Mesendoderm (in vitro differentiated cells): ENCODE results near the gene GRID2.

Experiments used
- DNase-seq: peaks from one replicate; pipeline ENCODE4 v3.0.0; 2013
- H2AK5ac ChIP-seq: 2 replicates; pipeline ENCODE4 v1.6.1; 2013; ENCODE audit warnings: low read length, inconsistent platforms
- H2BK120ac ChIP-seq: 2 replicates; pipeline ENCODE4 v1.6.1; 2013; ENCODE audit warnings: low read depth, mild to moderate bottlenecking, low read length, moderate library complexity, mixed read lengths
- H2BK15ac ChIP-seq: replicated peaks from 2 replicates; pipeline ENCODE4 v1.6.1; 2013; ENCODE audit warnings: low read depth, mild to moderate bottlenecking, moderate library complexity
- H2BK5ac ChIP-seq: 2 replicates; pipeline ENCODE4 v1.6.1; 2013; ENCODE audit warnings: low read length, inconsistent platforms
- H3K18ac ChIP-seq: 2 replicates; pipeline ENCODE4 v1.6.1; 2013; ENCODE audit warnings: mild to moderate bottlenecking, low read length, mixed read lengths
- H3K23ac ChIP-seq: one replicate; pipeline ENCODE4 v1.6.1; 2013; ENCODE audit warnings: low read length
- H3K27ac ChIP-seq: 2 replicates; pipeline ENCODE4 v1.5.1; 2013; ENCODE audit warnings: low read depth, mild to moderate bottlenecking, inconsistent platforms, low read length, moderate library complexity
- H3K27me3 ChIP-seq: 2 replicates; pipeline ENCODE4 v1.6.1; 2013; ENCODE audit warnings: low read length, control low read depth, mild to moderate bottlenecking, inconsistent platforms; ENCODE audit not compliant: insufficient read depth, poor library complexity
- H3K36me3 ChIP-seq: 2 replicates; pipeline ENCODE4 v1.6.1; 2013; ENCODE audit warnings: low read length, inconsistent platforms; ENCODE audit not compliant: control insufficient read depth, insufficient read depth
- H3K4ac ChIP-seq: one replicate; pipeline ENCODE4 v1.6.1; 2013; ENCODE audit warnings: low read depth, mild to moderate bottlenecking, low read length, moderate library complexity
- H3K4me1 ChIP-seq: 2 replicates; pipeline ENCODE4 v1.6.1; 2013; ENCODE audit warnings: low read depth, low read length, inconsistent platforms; ENCODE audit not compliant: control insufficient read depth
- H3K4me2 ChIP-seq: 2 replicates; pipeline ENCODE4 v1.6.1; 2013; ENCODE audit warnings: low read length
- H3K4me3 ChIP-seq: 2 replicates; pipeline ENCODE4 v1.5.1; 2013; ENCODE audit warnings: mild to moderate bottlenecking, low read length
- H3K56ac ChIP-seq: one replicate; pipeline ENCODE4 v1.6.1; 2013; ENCODE audit warnings: low read length
- H3K79me1 ChIP-seq: 2 replicates; pipeline ENCODE4 v1.6.1; 2013; ENCODE audit warnings: low read length, inconsistent platforms
- H3K79me2 ChIP-seq: 2 replicates; pipeline ENCODE4 v1.6.1; 2013; ENCODE audit warnings: mild to moderate bottlenecking, low read length; ENCODE audit not compliant: control insufficient read depth, insufficient read depth
- H3K9ac ChIP-seq: 2 replicates; pipeline ENCODE4 v1.6.1; 2013; ENCODE audit warnings: low read length, inconsistent platforms
- H4K5ac ChIP-seq: one replicate; pipeline ENCODE4 v1.6.1; 2013; ENCODE audit warnings: low read length
- H4K8ac ChIP-seq: one replicate; pipeline ENCODE4 v1.6.1; 2013; ENCODE audit warnings: low read depth, mild to moderate bottlenecking, control low read depth, low read length, moderate library complexity
- WGBS: extraction: QIAGEN DNeasy Blood & Tissue Kit; methylation state at CpG from one replicate; pipeline ENCODE4 v1.1.7; 2013; ENCODE audit warnings: low lambda C conversion rate, missing lambda C conversion rate; ENCODE audit not compliant: insufficient coverage; ENCODE audit errors: extremely low coverage; 5-methylcytosine and 5-hydroxymethylcytosine counted together

Gene GRID2

DNA sequence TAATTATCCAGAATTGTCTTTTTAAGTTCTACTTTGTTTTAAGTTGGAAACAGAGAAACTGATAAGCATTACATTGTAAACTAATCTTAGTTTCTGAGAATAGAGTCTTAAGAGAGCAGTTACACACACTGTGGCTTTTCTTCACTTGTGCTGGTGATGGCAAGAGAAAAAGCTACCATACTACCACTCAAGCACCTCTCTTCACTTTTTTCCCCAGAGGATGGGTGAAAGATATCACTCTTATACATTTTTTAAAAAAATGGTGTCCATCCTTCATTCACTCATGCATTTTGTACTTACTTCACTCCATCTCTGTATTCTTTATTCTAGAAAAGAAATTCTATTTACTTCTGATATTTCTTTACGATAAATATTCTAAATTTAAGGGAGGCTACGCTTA, 42.5 kb upstream of the GRID2 start:
- Histone ChIP-seq H3K27me3 (no peaks in the 10 kb centered on the region), H3K79me1 (no peaks in the 10 kb centered on the region), H4K8ac (no peak overlapping the region), H3K4ac (no peak overlapping the region), H3K56ac (no peak overlapping the region), H3K79me2 (peaks cover 2% of the 10 kb centered on the region), H3K36me3 (peaks cover 7% of the 10 kb centered on the region), H2BK15ac (no peak overlapping the region), H3K4me1 (no peaks in the 10 kb centered on the region), H3K4me3 (no peak overlapping the region), H3K18ac (no peak overlapping the region), H2BK120ac (no peak overlapping the region), H3K4me2 (no peak overlapping the region), H3K27ac (no peak overlapping the region), H2BK5ac (no peak overlapping the region), H3K23ac (no peak overlapping the region), H4K5ac (no peak overlapping the region), H3K9ac (no peak overlapping the region), H2AK5ac (no peak overlapping the region)
- no CpG with 5 or more reads among the region's 2 CpGs for WGBS
- DNase-seq: no peak

- H3K79me2 ChIP-seq: peaks cover 2% of the 10 kb centered on the region
- H2AK5ac ChIP-seq: no peak overlapping the region
- H3K4me3 ChIP-seq: no peak overlapping the region
- no peak overlapping the region for H3K27ac ChIP-seq
- no peak overlapping the region for H3K4me2 ChIP-seq
- H3K36me3 ChIP-seq: no peaks in the 10 kb centered on the region
- no CpG with 5 or more reads among the region's 2 CpGs for WGBS
- no peak overlapping the region for H4K8ac ChIP-seq
- no peak overlapping the region for H4K5ac ChIP-seq
- no peak overlapping the region for H2BK120ac ChIP-seq
- H3K56ac ChIP-seq: no peak overlapping the region
- no peak overlapping the region for H2BK15ac ChIP-seq
- no peak overlapping the region for H3K18ac ChIP-seq
- H3K9ac ChIP-seq: no peak overlapping the region
- no peaks in the 10 kb centered on the region for H3K79me1 ChIP-seq
- H3K23ac ChIP-seq: no peak overlapping the region
- no peaks in the 10 kb centered on the region for H3K4me1 ChIP-seq
- H2BK5ac ChIP-seq: no peak overlapping the region
- H3K4ac ChIP-seq: no peak overlapping the region
- DNase-seq: no peak
- no peaks in the 10 kb centered on the region for H3K27me3 ChIP-seq
Observed at GRCh38 chr4:92262371-92262770, 41.4 kb upstream of the GRID2 start.

DNA sequence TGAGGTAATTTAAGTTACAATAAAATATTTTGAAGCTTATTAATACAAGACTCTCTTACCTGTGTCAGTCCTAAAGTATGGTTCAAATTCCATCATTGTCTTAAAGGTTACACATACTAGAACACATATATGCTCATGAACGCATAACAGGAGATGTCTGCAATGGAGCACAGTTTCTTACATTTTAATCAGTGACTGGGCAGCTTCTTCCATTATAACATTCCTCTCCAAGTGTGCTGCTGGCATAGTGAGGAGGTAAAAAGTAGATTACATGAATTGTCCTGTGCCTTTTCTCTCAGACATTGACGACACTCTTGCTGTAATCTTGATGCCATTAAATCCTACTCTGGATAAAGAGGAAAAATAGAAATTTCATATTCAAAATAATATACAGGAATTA, 40.8 kb upstream of the GRID2 start:
- Histone ChIP-seq H3K9ac (no peak overlapping the region), H2AK5ac (no peak overlapping the region), H4K8ac (no peak overlapping the region), H4K5ac (no peak overlapping the region), H2BK15ac (no peak overlapping the region), H3K79me1 (no peaks in the 10 kb centered on the region), H3K4me3 (no peak overlapping the region), H2BK5ac (no peak overlapping the region), H3K23ac (no peak overlapping the region), H3K79me2 (peaks cover 2% of the 10 kb centered on the region), H3K36me3 (no peaks in the 10 kb centered on the region), H3K4me2 (no peak overlapping the region), H3K18ac (no peak overlapping the region), H3K56ac (no peak overlapping the region), H3K27me3 (no peaks in the 10 kb centered on the region), H2BK120ac (no peak overlapping the region), H3K27ac (no peak overlapping the region), H3K4me1 (no peaks in the 10 kb centered on the region), H3K4ac (no peak overlapping the region)
- DNase-seq: no peak
- WGBS: no CpG with 5 or more reads among the region's 2 CpGs

GRCh38 chr4:92263575-92263974, 40.2 kb upstream of the GRID2 start:
- no peaks in the 10 kb centered on the region for H3K4me1 ChIP-seq
- H3K9ac ChIP-seq: no peak overlapping the region
- H3K79me1 ChIP-seq: no peaks in the 10 kb centered on the region
- H3K4me2 ChIP-seq: no peak overlapping the region
- H4K8ac ChIP-seq: no peak overlapping the region
- H3K79me2 ChIP-seq: peaks cover 2% of the 10 kb centered on the region
- no peak overlapping the region for H4K5ac ChIP-seq
- H2BK15ac ChIP-seq: no peak overlapping the region
- H2BK5ac ChIP-seq: no peak overlapping the region
- DNase-seq: no peak
- H2BK120ac ChIP-seq: no peak overlapping the region
- H3K27ac ChIP-seq: no peak overlapping the region
- H3K56ac ChIP-seq: no peak overlapping the region
- no peak overlapping the region for H3K4me3 ChIP-seq
- no peaks in the 10 kb centered on the region for H3K36me3 ChIP-seq
- H2AK5ac ChIP-seq: no peak overlapping the region
- H3K18ac ChIP-seq: no peak overlapping the region
- no peak overlapping the region for H3K23ac ChIP-seq
- H3K4ac ChIP-seq: no peak overlapping the region
- H3K27me3 ChIP-seq: no peaks in the 10 kb centered on the region
- no CpG with 5 or more reads among the region's 1 CpG for WGBS

DNA sequence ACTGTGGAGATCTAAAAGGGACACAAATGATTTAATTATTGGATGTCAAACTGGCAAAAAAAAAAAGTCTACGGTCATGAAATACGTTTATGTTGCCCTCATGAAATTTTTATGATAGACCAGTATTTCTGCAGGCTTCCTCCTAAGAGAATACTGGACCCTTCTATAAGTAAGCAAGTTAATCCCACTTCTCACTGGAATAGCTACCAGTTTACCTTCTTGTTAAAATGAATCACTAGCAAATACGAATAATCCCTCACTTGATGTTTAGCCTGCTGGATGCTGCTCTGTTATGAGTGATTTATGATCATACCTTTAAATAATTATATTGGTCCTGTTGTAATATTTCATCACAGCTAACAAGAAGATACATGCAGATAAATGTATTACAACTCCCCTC, 39.6 kb upstream of the GRID2 start:
- no peaks in the 10 kb centered on the region for H3K36me3 ChIP-seq
- H3K56ac ChIP-seq: no peak overlapping the region
- no peak overlapping the region for H4K8ac ChIP-seq
- H2AK5ac ChIP-seq: no peak overlapping the region
- H3K27me3 ChIP-seq: no peaks in the 10 kb centered on the region
- no peak for DNase-seq
- no peak overlapping the region for H3K4me2 ChIP-seq
- no peak overlapping the region for H3K27ac ChIP-seq
- no peak overlapping the region for H4K5ac ChIP-seq
- no CpG with 5 or more reads among the region's 3 CpGs for WGBS
- no peak overlapping the region for H3K9ac ChIP-seq
- H3K4me1 ChIP-seq: no peaks in the 10 kb centered on the region
- H2BK120ac ChIP-seq: no peak overlapping the region
- no peak overlapping the region for H3K18ac ChIP-seq
- H2BK5ac ChIP-seq: no peak overlapping the region
- no peak overlapping the region for H3K4ac ChIP-seq
- H2BK15ac ChIP-seq: no peak overlapping the region
- no peak overlapping the region for H3K4me3 ChIP-seq
- no peak overlapping the region for H3K23ac ChIP-seq
- no peaks in the 10 kb centered on the region for H3K79me1 ChIP-seq
- peaks cover 2% of the 10 kb centered on the region for H3K79me2 ChIP-seq

DNA sequence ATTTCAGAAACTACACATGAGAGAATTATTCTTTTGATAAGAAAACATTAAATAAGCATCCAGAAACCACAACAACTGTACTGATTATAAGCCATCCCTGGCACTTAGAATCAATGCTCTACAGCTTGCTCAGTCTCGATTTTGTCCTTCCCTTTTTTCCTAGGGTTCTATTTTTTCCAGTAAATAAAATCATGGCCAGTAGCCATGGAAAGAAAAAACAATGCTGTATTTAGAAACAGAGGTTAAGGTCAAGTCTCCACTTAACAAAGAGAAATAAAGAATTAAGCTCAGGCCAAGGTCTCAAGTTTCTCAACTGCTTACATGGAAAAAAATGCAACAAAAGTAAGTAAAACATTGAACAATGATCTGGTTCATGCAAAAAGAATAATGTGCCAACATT, 38.7 kb upstream of the GRID2 start:
- DNase-seq: no peak
- Histone ChIP-seq H3K27ac (no peak overlapping the region), H2BK120ac (no peak overlapping the region), H3K18ac (no peak overlapping the region), H3K4me3 (no peak overlapping the region), H3K79me2 (peaks cover 2% of the 10 kb centered on the region), H4K8ac (no peak overlapping the region), H3K27me3 (no peaks in the 10 kb centered on the region), H3K9ac (no peak overlapping the region), H3K4ac (no peak overlapping the region), H3K4me1 (no peaks in the 10 kb centered on the region), H4K5ac (no peak overlapping the region), H3K36me3 (no peaks in the 10 kb centered on the region), H3K4me2 (no peak overlapping the region), H2BK15ac (no peak overlapping the region), H3K79me1 (no peaks in the 10 kb centered on the region), H3K23ac (no peak overlapping the region), H2BK5ac (no peak overlapping the region), H2AK5ac (no peak overlapping the region), H3K56ac (no peak overlapping the region)
- WGBS: no CpG with 5 or more reads among the region's 1 CpG
